Measurements from ENCODE around the gene SIX4.

- TF ChIP-seq CTCF (IDR thresholded peaks at IDR 0.05) (no peak), POLR2A (IDR thresholded peaks at IDR 0.05) (no peak)
Observed at GRCh38 chr14:60768602-60769001, 44.5 kb upstream of the SIX4 start.
